ENCODE results near the gene HMCES.

Gene HMCES

GRCh38 chr3:129278439-129278965 is at the start of gene HMCES:
HMCES (plus strand) TSS chr3:129278870; CDS start chr3:129279733, 863 bp downstream.
- DNase-seq, result peak; percentile 94

GRCh38 chr3:129228891-129229585 is 49.6 kb upstream of the HMCES start:
- DNase-seq, result no peak

- no peak for DNase-seq
Measured at GRCh38 chr3:129230311-129231019, 48.2 kb upstream of the HMCES start.

- no peak for DNase-seq
Measured at GRCh38 chr3:129231331-129232119, 47.1 kb upstream of the HMCES start.

GRCh38 chr3:129233538-129233937 is 45.1 kb upstream of the HMCES start:
- DNase-seq, result no peak

GRCh38 chr3:129234441-129234840 is 44.2 kb upstream of the HMCES start:
- no peak for DNase-seq

GRCh38 chr3:129235344-129235917 is 43.2 kb upstream of the HMCES start:
- DNase-seq, result no peak

- DNase-seq, result no peak
Measured at GRCh38 chr3:129238945-129239705, 39.5 kb upstream of the HMCES start.

GRCh38 chr3:129239991-129240390 is 38.7 kb upstream of the HMCES start:
- no peak for DNase-seq

- DNase-seq, result no peak
Measured at GRCh38 chr3:129240436-129240835, 38.2 kb upstream of the HMCES start.

- DNase-seq, result no peak
Measured at GRCh38 chr3:129245141-129245540, 33.5 kb upstream of the HMCES start.

- DNase-seq, result peak; percentile 84
Measured at GRCh38 chr3:129245641-129246306, 32.9 kb upstream of the HMCES start.

GRCh38 chr3:129246636-129247035 is 32.0 kb upstream of the HMCES start:
- no peak for DNase-seq

GRCh38 chr3:129248286-129248979 is 30.2 kb upstream of the HMCES start:
- DNase-seq, result no peak

GRCh38 chr3:129249284-129250065 is 29.2 kb upstream of the HMCES start, which contains the start of gene COPG1:
COPG1 (plus strand) TSS chr3:129249606; CDS start chr3:129249710, 104 bp downstream.
- peak; percentile 93 for DNase-seq

- DNase-seq, result no peak
Measured at GRCh38 chr3:129252748-129253147, 25.9 kb upstream of the HMCES start.

- no peak for DNase-seq
Measured at GRCh38 chr3:129254536-129255230, 24.0 kb upstream of the HMCES start.

- DNase-seq, result no peak
Measured at GRCh38 chr3:129256270-129256669, 22.4 kb upstream of the HMCES start.

- no peak for DNase-seq
Measured at GRCh38 chr3:129257609-129258008, 21.1 kb upstream of the HMCES start.

All from right hindlimb (tissue), 1 donor.